GM18873 (cell line): ENCODE measurements around the gene LNPK.
"Not testable (repeated sequence)": the region's sequence is repeated elsewhere in the genome, so short reads cannot be mapped to it uniquely, and the experiment has no call there.

Experiments used
- ATAC-seq: cut with Tn5 transposase; IDR thresholded peaks from one replicate; pipeline ENCODE4 v1.9.1; 2021; ENCODE audit warnings: mild to moderate bottlenecking, moderate library complexity, moderate number of reproducible peaks; ENCODE audit not compliant: unreplicated experiment, low FRiP score

The LNPK gene

GRCh38 chr2:175976391-175977157 lies 25.5 kb downstream of the LNPK start:
- no peak for ATAC-seq

- ATAC-seq, result no peak
These were observed 28.7 kb downstream of the LNPK start for GRCh38 chr2:175973373-175973772.

- no peak for ATAC-seq
These were observed 35.2 kb downstream of the LNPK start for GRCh38 chr2:175966839-175967238.

GRCh38 chr2:175965773-175966172 lies 36.3 kb downstream of the LNPK start:
- ATAC-seq, result no peak

- no peak for ATAC-seq
These were observed 37.9 kb downstream of the LNPK start for GRCh38 chr2:175964195-175964594.

GRCh38 chr2:175963171-175963570 lies 38.9 kb downstream of the LNPK start:
- not testable (repeated sequence) for ATAC-seq

GRCh38 chr2:175957845-175958244 lies 44.2 kb downstream of the LNPK start:
- ATAC-seq, result no peak

- no peak for ATAC-seq
These were observed 46.9 kb downstream of the LNPK start for GRCh38 chr2:175955136-175955535.

- no peak for ATAC-seq
These were observed 51.6 kb downstream of the LNPK start for GRCh38 chr2:175950512-175950911.

- no peak for ATAC-seq
These were observed 53.9 kb downstream of the LNPK start for GRCh38 chr2:175948191-175948590.

- ATAC-seq, result no peak
These were observed 55.0 kb downstream of the LNPK start for GRCh38 chr2:175947073-175947472.

GRCh38 chr2:175941699-175942098 lies 60.4 kb downstream of the LNPK start:
- no peak for ATAC-seq

- no peak for ATAC-seq
These were observed 64.9 kb downstream of the LNPK start for GRCh38 chr2:175937216-175937615.

GRCh38 chr2:175935289-175936181 lies 66.5 kb downstream of the LNPK start:
- ATAC-seq, result no peak

GRCh38 chr2:175932675-175933074 lies 69.4 kb downstream of the LNPK start:
- no peak for ATAC-seq

- no peak for ATAC-seq
These were observed 70.3 kb downstream of the LNPK start for GRCh38 chr2:175931805-175932204.

- ATAC-seq, result no peak
These were observed 71.6 kb downstream of the LNPK start for GRCh38 chr2:175930504-175930903.

- no peak for ATAC-seq
These were observed 72.2 kb downstream of the LNPK start for GRCh38 chr2:175929850-175930249.

GRCh38 chr2:175926272-175926671 lies 75.8 kb downstream of the LNPK start:
- ATAC-seq, result no peak

GRCh38 chr2:175922160-175922559 lies 79.9 kb downstream of the LNPK start:
- no peak for ATAC-seq

- ATAC-seq, result no peak
These were observed 83.1 kb downstream of the LNPK start for GRCh38 chr2:175918935-175919334.

- no peak for ATAC-seq
These were observed 87.2 kb downstream of the LNPK start for GRCh38 chr2:175914846-175915245.
